HG02970 (cell line): ENCODE measurements around the gene TPPP.
"Not testable (repeated sequence)": the region's sequence is repeated elsewhere in the genome, so short reads cannot be mapped to it uniquely, and the experiment has no call there.

Experiments used
- ATAC-seq: cut with Tn5 transposase; IDR thresholded peaks from one replicate; pipeline ENCODE4 v1.9.1; 2021; ENCODE audit warnings: mild to moderate bottlenecking, moderate library complexity, moderate number of reproducible peaks; ENCODE audit not compliant: unreplicated experiment, low FRiP score

The TPPP gene

GRCh38 chr5:635306-636055, 57.7 kb downstream of the TPPP start:
- ATAC-seq, result no peak

- ATAC-seq, result no peak
Observed at GRCh38 chr5:634191-634590, 59.0 kb downstream of the TPPP start.

- no peak for ATAC-seq
Observed at GRCh38 chr5:633501-633955, 59.6 kb downstream of the TPPP start.

GRCh38 chr5:628351-629205, 64.6 kb downstream of the TPPP start:
- ATAC-seq, result not testable (repeated sequence)

- no peak for ATAC-seq
Observed at GRCh38 chr5:627840-628239, 65.3 kb downstream of the TPPP start.

- no peak for ATAC-seq
Observed at GRCh38 chr5:626850-627249, 66.3 kb downstream of the TPPP start.

- no peak for ATAC-seq
Observed at GRCh38 chr5:625516-625915, 67.6 kb downstream of the TPPP start.

GRCh38 chr5:624951-625230, 68.3 kb downstream of the TPPP start:
- no peak for ATAC-seq

GRCh38 chr5:624118-624950, 68.8 kb downstream of the TPPP start:
- no peak for ATAC-seq

- no peak for ATAC-seq
Observed at GRCh38 chr5:623531-623930, 69.6 kb downstream of the TPPP start.

- no peak for ATAC-seq
Observed at GRCh38 chr5:622946-623522, 70.1 kb downstream of the TPPP start.

GRCh38 chr5:622359-622758, 70.8 kb downstream of the TPPP start:
- ATAC-seq, result no peak

- no peak for ATAC-seq
Observed at GRCh38 chr5:621341-621761, 71.8 kb downstream of the TPPP start.

GRCh38 chr5:620586-621180, 72.5 kb downstream of the TPPP start:
- ATAC-seq, result no peak

GRCh38 chr5:620152-620551, 73.0 kb downstream of the TPPP start:
- no peak for ATAC-seq

GRCh38 chr5:619444-619843, 73.7 kb downstream of the TPPP start:
- no peak for ATAC-seq

- ATAC-seq, result no peak
Observed at GRCh38 chr5:618450-618849, 74.7 kb downstream of the TPPP start.

- ATAC-seq, result no peak
Observed at GRCh38 chr5:617896-618295, 75.3 kb downstream of the TPPP start.

GRCh38 chr5:616484-617039, 76.6 kb downstream of the TPPP start:
- ATAC-seq, result no peak
